ENCODE measurements around the gene ZNF697.

GRCh38 chr1:119653839-119654170 lies 5.7 kb upstream of the ZNF697 start:
- no peak for TF ChIP-seq CTCF (optimal IDR thresholded peaks at IDR 0.05 in 1 of 3, IDR thresholded peaks at IDR 0.05 in 1 of 3, conservative IDR thresholded peaks at IDR 0.05 in 1 of 3; ENCODE audit: extremely low read depth in 1 of 3, insufficient read depth in 2 of 3, low read length in 3 of 3)
- TF ChIP-seq EZH2 (IDR thresholded peaks at IDR 0.05; ENCODE audit: low read length) = no peak

All from keratinocyte (primary cell).